HL-60 (cell line): ENCODE measurements around the gene C14orf132.

Experiments
- DNase-seq, 2 experiments: peaks; one replicate each; pipeline ENCODE4 v3.0.0-alpha.2; 2010 to 2020; ENCODE audit warnings: low read depth in 1 of 2, low spot score in 1 of 2
- H3K27ac ChIP-seq: fragments of 250-450 bp; sonication (Bioruptor Pico); replicated peaks from 2 replicates; pipeline ENCODE4 v1.5.1; 2020; ENCODE audit warnings: mild to moderate bottlenecking, moderate library complexity
- H3K27me3 ChIP-seq: fragments of 250-450 bp; sonication (Bioruptor Pico); 2 replicates; pipeline ENCODE4 v1.5.1; 2021; ENCODE audit warnings: mild to moderate bottlenecking, moderate library complexity; ENCODE audit not compliant: insufficient read depth, poor library complexity, severe bottlenecking
- H3K4me3 ChIP-seq: replicated peaks from 2 replicates; pipeline ENCODE4 v1.5.1; 2011; ENCODE audit warnings: mild to moderate bottlenecking, control low read depth, low read length; ENCODE audit not compliant: insufficient read depth
- GABPA ChIP-seq: IDR thresholded peaks from 2 replicates; pipeline ENCODE4 v1.6.1; 2012; ENCODE audit warnings: low read depth
- POLR2AphosphoS5 ChIP-seq: IDR thresholded peaks from 2 replicates; pipeline ENCODE4 v1.6.1; 2012; ENCODE audit warnings: low read depth
- SPI1 ChIP-seq: IDR thresholded peaks from 2 replicates; pipeline ENCODE4 v1.6.1; 2012; ENCODE audit warnings: low read depth, mild to moderate bottlenecking, borderline replicate concordance
- TF ChIP-seq, protein P1 (sequence below): IDR thresholded peaks from 2 replicates; pipeline ENCODE4 v1.6.1; 2012; ENCODE audit warnings: low read depth; ENCODE audit not compliant: insufficient replicate concordance
- TF ChIP-seq, protein P2 (sequence below): IDR thresholded peaks from one replicate; pipeline ENCODE4 v1.5.1; 2011; ENCODE audit warnings: low read length, control low read depth, inconsistent platforms; ENCODE audit not compliant: insufficient read depth

C14orf132 gene

DNA sequence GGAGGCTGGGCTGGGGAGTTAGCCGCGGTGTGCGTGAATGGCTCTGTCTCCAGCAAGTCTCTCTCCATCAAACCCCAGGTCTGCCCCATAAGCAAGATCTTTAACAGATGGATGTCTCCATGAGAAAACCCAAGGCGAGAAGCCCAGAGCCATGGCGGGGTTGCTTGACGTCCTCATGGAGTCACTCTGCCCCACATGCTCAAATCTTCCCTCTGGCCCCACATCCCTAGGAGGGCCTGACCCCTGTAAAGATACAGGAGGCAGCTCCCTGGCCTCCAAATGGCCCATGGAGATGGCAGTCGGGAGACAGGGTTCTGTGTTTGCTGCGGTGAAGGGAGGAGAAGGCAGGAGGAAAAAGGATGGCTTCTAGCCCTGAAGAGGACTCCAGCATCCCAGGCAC lies 49.3 kb downstream of the C14orf132 start:
- Histone ChIP-seq H3K27me3 (no peaks in the 10 kb centered on the region), H3K4me3 (no peak overlapping the region), H3K27ac (no peak overlapping the region)
- TF ChIP-seq, protein P1, sequence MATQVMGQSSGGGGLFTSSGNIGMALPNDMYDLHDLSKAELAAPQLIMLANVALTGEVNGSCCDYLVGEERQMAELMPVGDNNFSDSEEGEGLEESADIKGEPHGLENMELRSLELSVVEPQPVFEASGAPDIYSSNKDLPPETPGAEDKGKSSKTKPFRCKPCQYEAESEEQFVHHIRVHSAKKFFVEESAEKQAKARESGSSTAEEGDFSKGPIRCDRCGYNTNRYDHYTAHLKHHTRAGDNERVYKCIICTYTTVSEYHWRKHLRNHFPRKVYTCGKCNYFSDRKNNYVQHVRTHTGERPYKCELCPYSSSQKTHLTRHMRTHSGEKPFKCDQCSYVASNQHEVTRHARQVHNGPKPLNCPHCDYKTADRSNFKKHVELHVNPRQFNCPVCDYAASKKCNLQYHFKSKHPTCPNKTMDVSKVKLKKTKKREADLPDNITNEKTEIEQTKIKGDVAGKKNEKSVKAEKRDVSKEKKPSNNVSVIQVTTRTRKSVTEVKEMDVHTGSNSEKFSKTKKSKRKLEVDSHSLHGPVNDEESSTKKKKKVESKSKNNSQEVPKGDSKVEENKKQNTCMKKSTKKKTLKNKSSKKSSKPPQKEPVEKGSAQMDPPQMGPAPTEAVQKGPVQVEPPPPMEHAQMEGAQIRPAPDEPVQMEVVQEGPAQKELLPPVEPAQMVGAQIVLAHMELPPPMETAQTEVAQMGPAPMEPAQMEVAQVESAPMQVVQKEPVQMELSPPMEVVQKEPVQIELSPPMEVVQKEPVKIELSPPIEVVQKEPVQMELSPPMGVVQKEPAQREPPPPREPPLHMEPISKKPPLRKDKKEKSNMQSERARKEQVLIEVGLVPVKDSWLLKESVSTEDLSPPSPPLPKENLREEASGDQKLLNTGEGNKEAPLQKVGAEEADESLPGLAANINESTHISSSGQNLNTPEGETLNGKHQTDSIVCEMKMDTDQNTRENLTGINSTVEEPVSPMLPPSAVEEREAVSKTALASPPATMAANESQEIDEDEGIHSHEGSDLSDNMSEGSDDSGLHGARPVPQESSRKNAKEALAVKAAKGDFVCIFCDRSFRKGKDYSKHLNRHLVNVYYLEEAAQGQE, result no peak
- TF ChIP-seq, protein P2, sequence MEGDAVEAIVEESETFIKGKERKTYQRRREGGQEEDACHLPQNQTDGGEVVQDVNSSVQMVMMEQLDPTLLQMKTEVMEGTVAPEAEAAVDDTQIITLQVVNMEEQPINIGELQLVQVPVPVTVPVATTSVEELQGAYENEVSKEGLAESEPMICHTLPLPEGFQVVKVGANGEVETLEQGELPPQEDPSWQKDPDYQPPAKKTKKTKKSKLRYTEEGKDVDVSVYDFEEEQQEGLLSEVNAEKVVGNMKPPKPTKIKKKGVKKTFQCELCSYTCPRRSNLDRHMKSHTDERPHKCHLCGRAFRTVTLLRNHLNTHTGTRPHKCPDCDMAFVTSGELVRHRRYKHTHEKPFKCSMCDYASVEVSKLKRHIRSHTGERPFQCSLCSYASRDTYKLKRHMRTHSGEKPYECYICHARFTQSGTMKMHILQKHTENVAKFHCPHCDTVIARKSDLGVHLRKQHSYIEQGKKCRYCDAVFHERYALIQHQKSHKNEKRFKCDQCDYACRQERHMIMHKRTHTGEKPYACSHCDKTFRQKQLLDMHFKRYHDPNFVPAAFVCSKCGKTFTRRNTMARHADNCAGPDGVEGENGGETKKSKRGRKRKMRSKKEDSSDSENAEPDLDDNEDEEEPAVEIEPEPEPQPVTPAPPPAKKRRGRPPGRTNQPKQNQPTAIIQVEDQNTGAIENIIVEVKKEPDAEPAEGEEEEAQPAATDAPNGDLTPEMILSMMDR, result no peak
- TF ChIP-seq POLR2AphosphoS5, result no peak
- no peak for TF ChIP-seq GABPA
- TF ChIP-seq SPI1, result no peak
- DNase-seq, result no peak

DNA sequence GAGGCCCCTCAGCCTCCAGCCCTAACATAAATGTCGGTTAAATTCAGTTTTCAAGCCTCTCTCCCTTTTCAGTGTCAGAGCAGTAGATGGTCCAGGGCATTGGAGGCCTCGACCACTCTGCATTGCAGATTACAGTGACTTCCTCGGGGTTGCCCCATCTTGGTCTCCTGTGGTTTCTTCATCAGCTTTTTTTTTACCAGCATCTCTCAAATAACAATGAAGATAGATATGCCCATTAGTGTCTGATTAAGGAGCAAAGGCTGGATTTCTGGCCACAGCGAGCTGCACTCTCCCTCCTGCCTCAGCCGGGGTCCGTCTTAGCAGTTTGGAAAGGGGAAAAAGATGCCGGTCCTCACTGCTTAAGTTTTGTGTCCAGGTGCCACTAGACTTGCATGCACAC lies 49.7 kb downstream of the C14orf132 start:
- no peak for TF ChIP-seq GABPA
- TF ChIP-seq POLR2AphosphoS5, result no peak
- TF ChIP-seq, protein P2, result no peak
- no peak for TF ChIP-seq SPI1
- TF ChIP-seq, protein P1, result no peak
- DNase-seq, result no peak
- no peak overlapping the region for H3K4me3 ChIP-seq
- no peaks in the 10 kb centered on the region for H3K27me3 ChIP-seq
- no peak overlapping the region for H3K27ac ChIP-seq

DNA sequence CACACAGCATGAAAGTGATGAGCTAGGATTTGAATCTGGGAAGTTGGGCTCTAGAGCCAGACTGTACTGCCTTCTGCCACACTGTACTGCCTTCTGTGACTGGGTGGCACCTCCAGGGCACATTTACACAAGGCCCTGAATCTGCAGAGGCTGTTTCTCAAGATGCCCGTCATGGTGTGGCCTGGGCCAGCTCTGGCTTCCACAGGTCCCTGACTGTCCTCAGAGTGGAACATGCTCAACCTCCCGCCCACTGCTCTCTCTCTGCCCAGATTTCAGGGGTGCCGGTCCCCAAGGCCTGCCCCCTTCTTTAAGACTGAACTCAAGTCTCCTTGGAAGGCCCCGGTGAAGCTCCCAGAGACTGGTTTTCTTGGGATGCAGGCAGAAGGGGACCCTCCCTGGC lies 50.2 kb downstream of the C14orf132 start:
- Histone ChIP-seq H3K4me3 (no peak overlapping the region), H3K27me3 (no peaks in the 10 kb centered on the region), H3K27ac (no peak overlapping the region)
- no peak for TF ChIP-seq SPI1
- DNase-seq, result no peak

DNA sequence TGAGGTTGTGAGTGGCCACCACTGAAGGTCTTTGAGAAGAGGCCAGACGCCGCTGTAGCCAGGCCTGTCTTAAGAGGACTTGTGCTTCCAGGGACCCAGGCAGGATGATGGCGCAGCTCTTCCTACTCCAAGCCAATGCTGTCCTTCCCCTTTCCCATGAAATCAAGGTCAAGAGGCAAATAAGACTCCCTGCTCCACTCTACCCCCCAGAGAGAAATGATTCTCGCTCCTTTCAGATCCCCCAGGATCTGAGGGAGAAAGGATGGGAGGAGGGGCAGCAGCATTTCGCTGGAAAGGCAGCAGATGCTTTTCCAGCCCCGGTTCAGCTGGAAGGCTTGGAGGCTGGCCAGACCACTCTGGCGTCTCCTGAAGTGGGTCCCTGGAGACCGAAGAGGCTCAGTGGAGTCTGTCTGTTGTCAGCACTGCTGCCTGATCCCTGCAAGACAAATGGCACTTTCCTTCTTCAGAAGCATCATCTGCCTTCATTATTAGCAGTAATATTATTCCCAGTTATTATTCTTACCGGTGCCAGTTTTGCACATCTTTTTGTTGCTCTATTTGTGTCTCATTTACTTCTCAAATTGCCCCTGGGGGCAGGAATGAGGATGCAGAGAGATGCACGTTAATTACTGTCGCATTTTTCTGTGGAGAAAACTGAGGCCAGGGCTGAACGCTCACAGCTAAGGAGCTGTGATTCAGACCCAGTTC lies 51.4 kb downstream of the C14orf132 start:
- DNase-seq, result no peak

More for the DNA sequence above, 51.4 kb downstream of the C14orf132 start:
- H3K27ac ChIP-seq, result no peak overlapping the region
- H3K27me3 ChIP-seq, result no peaks in the 10 kb centered on the region
- H3K4me3 ChIP-seq, result no peak overlapping the region
- TF ChIP-seq POLR2AphosphoS5 (no peak), GABPA (no peak), SPI1 (no peak)
- TF ChIP-seq, protein P2, result no peak
- TF ChIP-seq, protein P1, result no peak
